ENCODE results near the gene RARA. TPM values are rescaled to one million over a fixed set of nuclear protein-coding genes. Genes with fewer than 3 reads are reported as not detected.

RARA gene
- total and polyA plus RNA-seq, 8 donors, result 6.8 to 19.7 (median 11.6) TPM

DNA sequence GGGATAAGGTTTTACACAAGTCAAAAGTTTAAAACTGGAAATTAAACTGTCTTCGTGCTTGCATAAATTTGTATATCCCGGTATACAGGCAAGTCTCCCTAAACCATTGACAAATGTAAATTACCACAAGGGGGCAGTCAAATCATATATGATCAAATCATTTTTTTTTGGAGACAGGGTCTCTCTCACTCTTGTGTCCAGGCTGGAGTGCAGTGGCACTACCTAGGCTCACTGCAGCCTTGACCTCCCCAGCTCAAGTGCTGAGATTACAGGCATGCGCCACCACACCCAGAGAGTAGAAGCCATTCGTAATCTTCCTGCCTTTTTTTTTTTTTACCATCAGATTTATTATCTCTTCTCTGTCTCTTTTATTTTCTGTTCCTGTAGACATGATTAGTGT, 90.2 kb downstream of the RARA start:
- intact Hi-C loops (cut with DNase I), result no loop called here
- FAIRE-seq (no peak), ATAC-seq (peak in 3 of 4 donors; percentile 56 to 65 (median 65))

DNA sequence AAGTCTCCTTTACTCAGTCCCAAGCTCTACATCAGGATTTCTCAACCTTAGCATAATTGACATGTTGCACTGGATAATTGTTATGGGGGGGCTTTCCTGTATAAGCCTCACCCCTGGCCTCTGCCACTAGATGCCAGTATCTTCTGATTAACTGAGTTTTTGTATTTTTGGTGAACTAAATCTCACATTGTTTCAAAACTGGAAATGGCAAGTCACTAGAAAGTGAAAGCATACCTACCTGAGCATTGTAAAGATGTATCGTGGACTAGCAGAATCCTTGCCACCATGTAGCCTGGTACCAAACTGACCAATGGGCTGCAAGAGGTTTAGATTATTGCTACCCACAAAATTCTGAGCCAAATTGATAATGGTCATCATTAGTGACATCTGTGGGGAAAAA, 93.7 kb downstream of the RARA start:
- Histone ChIP-seq H3K27ac (no peak overlapping the region), H3K27me3 (no peaks in the 10 kb centered on the region), H3K4me1 (no peaks in the 10 kb centered on the region), H3K36me3 (no peaks in the 10 kb centered on the region), H3K4me3 (no peak overlapping the region), H3K9me3 (no peaks in the 10 kb centered on the region)
- intact Hi-C loops (cut with DNase I), result no loop called here
- FAIRE-seq (no peak), ATAC-seq (no peak), DNase-seq (no peak)
- TF ChIP-seq, protein P1, sequence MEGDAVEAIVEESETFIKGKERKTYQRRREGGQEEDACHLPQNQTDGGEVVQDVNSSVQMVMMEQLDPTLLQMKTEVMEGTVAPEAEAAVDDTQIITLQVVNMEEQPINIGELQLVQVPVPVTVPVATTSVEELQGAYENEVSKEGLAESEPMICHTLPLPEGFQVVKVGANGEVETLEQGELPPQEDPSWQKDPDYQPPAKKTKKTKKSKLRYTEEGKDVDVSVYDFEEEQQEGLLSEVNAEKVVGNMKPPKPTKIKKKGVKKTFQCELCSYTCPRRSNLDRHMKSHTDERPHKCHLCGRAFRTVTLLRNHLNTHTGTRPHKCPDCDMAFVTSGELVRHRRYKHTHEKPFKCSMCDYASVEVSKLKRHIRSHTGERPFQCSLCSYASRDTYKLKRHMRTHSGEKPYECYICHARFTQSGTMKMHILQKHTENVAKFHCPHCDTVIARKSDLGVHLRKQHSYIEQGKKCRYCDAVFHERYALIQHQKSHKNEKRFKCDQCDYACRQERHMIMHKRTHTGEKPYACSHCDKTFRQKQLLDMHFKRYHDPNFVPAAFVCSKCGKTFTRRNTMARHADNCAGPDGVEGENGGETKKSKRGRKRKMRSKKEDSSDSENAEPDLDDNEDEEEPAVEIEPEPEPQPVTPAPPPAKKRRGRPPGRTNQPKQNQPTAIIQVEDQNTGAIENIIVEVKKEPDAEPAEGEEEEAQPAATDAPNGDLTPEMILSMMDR (IDR thresholded peaks at IDR 0.05), result no peak
- 90 to 100% methylated on average over 1 of the region's 1 CpG for WGBS, 2 donors

More for the DNA sequence above, 90.2 kb downstream of the RARA start:
- Histone ChIP-seq H3K27me3 (no peaks in the 10 kb centered on the region), H3K4me3 (no peak overlapping the region), H3K9me3 (no peaks in the 10 kb centered on the region), H3K36me3 (no peaks in the 10 kb centered on the region), H3K27ac (no peak overlapping the region), H3K4me1 (no peaks in the 10 kb centered on the region)
- TF ChIP-seq, protein P1 (IDR thresholded peaks at IDR 0.05), result peak; percentile 22 to 52 (median 41)
- DNase-seq, result no peak
- WGBS, 2 donors, result 48% methylated on average over 4 of the region's 4 CpGs

DNA sequence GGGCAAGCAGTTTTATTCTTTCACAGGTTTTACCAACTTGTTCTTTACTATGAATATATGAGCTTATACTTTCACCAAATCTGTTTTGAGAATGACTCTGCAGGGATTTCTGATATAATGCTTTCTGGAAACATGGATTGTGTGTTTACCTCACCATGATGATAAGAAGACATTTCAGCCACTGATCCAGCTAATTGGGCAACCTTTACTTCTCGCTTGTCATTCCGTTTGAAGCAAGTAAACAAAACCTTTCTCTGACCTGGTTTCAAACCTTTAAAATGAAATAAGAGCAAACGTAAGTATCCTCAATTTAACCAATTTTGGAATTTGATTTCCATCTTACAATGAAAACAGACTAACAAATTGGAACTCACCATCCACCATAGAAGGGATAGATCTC, 95.0 kb downstream of the RARA start:
- TF ChIP-seq, protein P1 (IDR thresholded peaks at IDR 0.05), result no peak
- FAIRE-seq, result no peak
- 43% methylated on average over 3 of the region's 3 CpGs for whole genome bisulfite sequencing, 2 donors
- Histone ChIP-seq H3K36me3 (no peaks in the 10 kb centered on the region), H3K4me1 (no peaks in the 10 kb centered on the region), H3K27me3 (no peaks in the 10 kb centered on the region), H3K9me3 (no peaks in the 10 kb centered on the region), H3K4me3 (no peak overlapping the region), H3K27ac (no peak overlapping the region)
- DNase-seq, result no peak
- intact Hi-C loops (cut with DNase I), result no loop called here
- ATAC-seq, result no peak

Other genes with a start within 250 kb of the RARA start
- gene THRA, start 246.2 kb upstream of the RARA start, total RNA-seq, result 10 to 100 TPM; 13.8 to 28.1 (median 20.6) TPM
- 10 to 100 TPM; 22.4 to 35.7 TPM for gene THRA, start 246.2 kb upstream of the RARA start, polyA plus RNA-seq
- 10 to 100 TPM in 4 of 6 donors, 1 to 10 TPM in 2; 4.8 to 16.6 (median 11.2) TPM for gene NR1D1, start 208.6 kb upstream of the RARA start, total RNA-seq
- 10 to 100 TPM; 11.0 to 17.5 TPM for gene NR1D1, start 208.6 kb upstream of the RARA start, polyA plus RNA-seq
- gene MSL1, start 187.2 kb upstream of the RARA start, total RNA-seq, result 10 to 100 TPM; 21.0 to 44.6 (median 29.2) TPM
- gene MSL1, start 187.2 kb upstream of the RARA start, polyA plus RNA-seq, result 100 to 1,000 TPM in 1 of 2 donors, 10 to 100 TPM in 1; 71.0 to 105 TPM
- gene CASC3, start 168.6 kb upstream of the RARA start, total RNA-seq, result 10 to 100 TPM; 31.3 to 46.2 (median 40.8) TPM
- gene CASC3, start 168.6 kb upstream of the RARA start, polyA plus RNA-seq, result 10 to 100 TPM; 35.2 to 42.3 TPM
- gene RAPGEFL1, start 131.7 kb upstream of the RARA start, total RNA-seq, result 1 to 10 TPM; 2.6 to 4.9 (median 4.2) TPM
- gene RAPGEFL1, start 131.7 kb upstream of the RARA start, polyA plus RNA-seq, result 10 to 100 TPM in 1 of 2 donors, 1 to 10 TPM in 1; 8.0 to 10.6 TPM
- gene WIPF2, start 89.9 kb upstream of the RARA start, total RNA-seq, result 10 to 100 TPM; 11.8 to 21.7 (median 14.6) TPM
- 1 to 10 TPM; 6.3 to 9.5 TPM for gene WIPF2, start 89.9 kb upstream of the RARA start, polyA plus RNA-seq
- gene CDC6, start 21.3 kb upstream of the RARA start, total RNA-seq, result 1 to 10 TPM in 5 of 6 donors, under 1 TPM in 1; 0.71 to 3.3 (median 2.0) TPM
- 1 to 10 TPM in 1 of 2 donors, under 1 TPM in 1; 0.75 to 1.1 TPM for gene CDC6, start 21.3 kb upstream of the RARA start, polyA plus RNA-seq
- under 1 TPM in 5 of 6 donors, not detected in 1; 0.19 to 0.67 (median 0.40) TPM for gene GJD3, start 55.6 kb downstream of the RARA start, total RNA-seq
- under 1 TPM in 1 of 2 donors, not detected in 1; 0.09 TPM for gene GJD3, start 55.6 kb downstream of the RARA start, polyA plus RNA-seq
- gene TOP2A, start 108.7 kb downstream of the RARA start, total RNA-seq, result 1 to 10 TPM in 3 of 6 donors, under 1 TPM in 3; 0.19 to 4.4 (median 1.2) TPM
- under 1 TPM; 0.42 to 0.76 TPM for gene TOP2A, start 108.7 kb downstream of the RARA start, polyA plus RNA-seq
- gene IGFBP4, start 134.3 kb downstream of the RARA start, total RNA-seq, result 100 to 1,000 TPM in 3 of 6 donors, 10 to 100 TPM in 3; 30.2 to 190 (median 80.4) TPM
- gene IGFBP4, start 134.3 kb downstream of the RARA start, polyA plus RNA-seq, result 10 to 100 TPM; 58.7 to 72.3 TPM
- gene TNS4, start 192.4 kb downstream of the RARA start, total RNA-seq, result under 1 TPM in 2 of 6 donors, not detected in 4; 0.16 to 0.24 TPM
- not detected for gene TNS4, start 192.4 kb downstream of the RARA start, polyA plus RNA-seq

Measured in pancreas (tissue), 10 donors.